Cardiac fibroblast (primary cell): ENCODE data around the gene FASLG.
A peak's percentile ranks its signal among the peaks of the same experiment; 100 is the strongest.
"Not testable (repeated sequence)": the region's sequence is repeated elsewhere in the genome, so short reads cannot be mapped to it uniquely, and the experiment has no call there.

ENCODE experiments used
- DNase-seq, 2 donors: peaks; one replicate each; pipeline versions ENCODE4 v3.0.0 to v3.0.0-alpha.2; 2010; ENCODE audit warnings: low read depth in 2 of 2
- H3K4me3 ChIP-seq, 2 donors: replicated peaks in 1 of 2; 1 replicate in 1 of 2; 2 replicates in 1 of 2; pipeline ENCODE4 v1.5.1; 2011; ENCODE audit warnings: low read depth in 2 of 2, low read length in 2 of 2, mild to moderate bottlenecking in 2 of 2, moderate library complexity in 1 of 2
- CTCF ChIP-seq: IDR thresholded peaks from one replicate; pipeline ENCODE4 v1.5.1; 2011; ENCODE audit warnings: low read depth, mild to moderate bottlenecking, low read length, inconsistent platforms

Gene FASLG

DNA sequence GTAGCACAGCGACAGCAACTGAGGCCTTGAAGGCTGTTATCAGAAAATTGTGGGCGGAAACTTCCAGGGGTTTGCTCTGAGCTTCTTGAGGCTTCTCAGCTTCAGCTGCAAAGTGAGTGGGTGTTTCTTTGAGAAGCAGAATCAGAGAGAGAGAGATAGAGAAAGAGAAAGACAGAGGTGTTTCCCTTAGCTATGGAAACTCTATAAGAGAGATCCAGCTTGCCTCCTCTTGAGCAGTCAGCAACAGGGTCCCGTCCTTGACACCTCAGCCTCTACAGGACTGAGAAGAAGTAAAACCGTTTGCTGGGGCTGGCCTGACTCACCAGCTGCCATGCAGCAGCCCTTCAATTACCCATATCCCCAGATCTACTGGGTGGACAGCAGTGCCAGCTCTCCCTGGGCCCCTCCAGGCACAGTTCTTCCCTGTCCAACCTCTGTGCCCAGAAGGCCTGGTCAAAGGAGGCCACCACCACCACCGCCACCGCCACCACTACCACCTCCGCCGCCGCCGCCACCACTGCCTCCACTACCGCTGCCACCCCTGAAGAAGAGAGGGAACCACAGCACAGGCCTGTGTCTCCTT, at the start of gene FASLG:
TSS of gene FASLG (plus strand) at position 233 of the 583 bp plus-strand sequence. CDS start at position 332, 99 bp downstream.
- no peak within 1 kb of the TSS for H3K4me3 ChIP-seq
- no peak for DNase-seq
- no peak for TF ChIP-seq CTCF

DNA sequence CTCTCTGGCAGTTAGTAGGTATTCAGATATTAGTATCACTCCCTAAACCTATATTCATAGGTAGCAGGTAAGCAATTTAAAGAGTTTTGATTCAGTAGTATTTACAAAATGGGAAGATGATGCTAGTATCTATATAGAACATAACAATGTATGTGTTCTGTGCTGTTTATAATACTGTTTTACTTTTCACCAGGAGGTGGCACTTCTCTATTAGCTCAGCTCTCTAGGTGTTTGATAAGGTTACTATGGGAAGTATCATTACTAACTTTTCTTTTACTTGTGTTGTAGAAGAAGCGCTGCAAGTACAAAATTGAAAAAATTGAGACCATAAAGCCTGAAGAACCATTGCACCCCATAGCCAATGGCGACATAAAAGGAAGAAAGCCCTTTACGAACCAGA, 49.4 kb upstream of the FASLG start:
- peak; percentile 22 for TF ChIP-seq CTCF
- peak; percentile 45 to 46 for DNase-seq
- H3K4me3 ChIP-seq: no peak overlapping the region

DNA sequence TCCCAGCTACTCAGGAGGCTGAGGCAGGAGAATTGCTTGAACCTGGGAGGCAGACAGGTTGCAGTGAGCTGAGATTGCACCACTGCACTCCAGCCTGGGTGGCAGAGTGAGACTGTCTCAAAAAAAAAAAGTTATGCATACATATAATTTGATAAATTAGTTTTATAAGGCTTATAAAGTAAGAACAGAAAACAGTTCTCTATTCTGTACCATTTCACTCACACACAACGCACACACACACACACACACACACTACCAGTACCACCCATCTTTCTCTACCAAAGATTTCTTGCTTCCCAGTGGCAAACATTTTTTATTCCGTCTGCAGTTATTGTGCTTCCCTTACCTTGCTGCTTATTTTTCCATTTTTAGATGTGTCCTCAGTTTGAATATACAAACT, 46.4 kb upstream of the FASLG start:
- H3K4me3 ChIP-seq: no peak overlapping the region
- no peak for TF ChIP-seq CTCF
- no peak for DNase-seq

- H3K4me3 ChIP-seq: no peak overlapping the region
- DNase-seq: peak in 1 of 2 donors; percentile 58
- no peak for TF ChIP-seq CTCF
These were observed 45.6 kb upstream of the FASLG start for GRCh38 chr1:172613294-172613693.

- DNase-seq: no peak
- no peak for TF ChIP-seq CTCF
- H3K4me3 ChIP-seq: no peak overlapping the region
These were observed 42.7 kb upstream of the FASLG start for GRCh38 chr1:172616195-172616594.

- no peak for TF ChIP-seq CTCF
- DNase-seq: no peak
- no peak overlapping the region for H3K4me3 ChIP-seq
These were observed 42.3 kb upstream of the FASLG start for GRCh38 chr1:172616636-172617035.

- not testable (repeated sequence) for H3K4me3 ChIP-seq, DNase-seq
These were observed 38.3 kb upstream of the FASLG start for GRCh38 chr1:172620603-172621002.
